ENCODE results near the gene CACNA2D1. TPM values are rescaled to one million over a fixed set of nuclear protein-coding genes. Genes with fewer than 3 reads are reported as not detected.

Gene CACNA2D1
- total RNA-seq, 2 donors from 2014 or later: not detected

DNA sequence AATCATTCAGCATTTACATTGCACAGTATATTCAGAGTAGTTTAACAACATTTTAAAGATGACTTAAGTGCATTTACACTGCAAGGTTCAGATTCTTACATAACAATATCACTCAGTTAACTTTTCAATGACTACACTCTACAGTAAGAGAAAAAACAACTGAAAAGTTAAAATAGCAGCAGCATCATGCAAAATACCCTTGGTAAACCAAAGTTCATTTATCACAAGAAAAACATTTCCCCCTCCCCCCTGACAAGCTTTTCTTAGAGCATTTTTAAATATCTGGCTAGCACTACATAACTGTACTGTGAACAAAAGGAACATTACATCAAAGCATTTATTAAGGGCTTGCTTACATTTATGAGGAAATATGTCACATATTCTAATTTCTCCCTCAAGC lies 494.3 kb downstream of the CACNA2D1 start:
- no peaks in the 10 kb centered on the region for H3K36me3 Mint-ChIP-seq (ENCODE audit: low read depth)
- no peaks in the 10 kb centered on the region for H3K27me3 Mint-ChIP-seq
- DNase-seq: no peak
- no peak for ATAC-seq
- H3K4me3 Mint-ChIP-seq: no peak overlapping the region
- H3K9me3 ChIP-seq (ENCODE audit: control insufficient read depth, low read length, poor library complexity, severe bottlenecking): no peaks in the 10 kb centered on the region
- H3K4me1 Mint-ChIP-seq: no peaks in the 10 kb centered on the region
- no peak overlapping the region for H3K27ac Mint-ChIP-seq

DNA sequence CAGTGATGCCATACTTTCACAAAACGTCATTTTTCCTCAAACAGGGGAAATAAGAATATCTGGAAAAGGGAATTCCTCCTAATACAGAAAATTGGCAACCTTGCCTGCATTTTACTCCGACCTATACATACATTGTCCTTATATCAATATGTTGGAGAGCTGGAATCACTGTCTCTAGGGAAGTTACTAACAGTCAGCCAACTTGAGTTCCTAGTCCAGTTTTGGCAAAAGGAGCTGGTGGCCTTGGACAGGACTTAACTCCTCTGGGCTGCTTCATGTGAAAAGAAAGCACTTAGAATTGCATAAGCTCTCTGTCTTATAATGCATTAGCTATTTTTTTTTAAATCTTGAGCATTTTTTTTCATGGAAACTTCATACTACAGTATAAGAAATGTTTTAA lies 499.5 kb downstream of the CACNA2D1 start:
- H3K27me3 Mint-ChIP-seq: no peaks in the 10 kb centered on the region
- no peaks in the 10 kb centered on the region for H3K4me1 Mint-ChIP-seq

DNA sequence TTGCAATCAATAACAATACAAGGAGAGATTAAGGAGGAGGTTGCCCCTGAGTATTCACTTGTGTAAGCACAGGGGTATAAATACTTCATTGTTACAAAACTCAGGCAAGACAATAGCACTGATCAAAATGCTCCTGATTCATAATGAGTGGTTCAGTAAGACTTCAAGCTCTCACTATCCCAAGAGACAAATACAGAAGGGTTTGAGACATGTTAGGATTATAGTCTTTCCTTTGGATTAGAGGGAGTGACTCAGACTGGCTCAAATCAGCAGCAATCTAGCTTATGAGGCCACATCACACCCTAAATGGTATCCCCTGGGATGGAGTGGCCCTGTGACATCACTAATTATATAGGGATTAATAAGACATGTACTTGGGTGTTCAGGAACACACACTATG lies 506.5 kb downstream of the CACNA2D1 start:
- DNase-seq (no peak), ATAC-seq (no peak)
- H3K27me3 Mint-ChIP-seq: no peaks in the 10 kb centered on the region
- H3K36me3 Mint-ChIP-seq (ENCODE audit: low read depth): no peaks in the 10 kb centered on the region
- H3K4me3 Mint-ChIP-seq: no peak overlapping the region
- H3K27ac Mint-ChIP-seq: no peak overlapping the region
- no peaks in the 10 kb centered on the region for H3K4me1 Mint-ChIP-seq
- H3K9me3 ChIP-seq (ENCODE audit: control insufficient read depth, low read length, poor library complexity, severe bottlenecking): no peaks in the 10 kb centered on the region

More for the DNA sequence above, 499.5 kb downstream of the CACNA2D1 start:
- ATAC-seq: no peak
- H3K9me3 ChIP-seq (ENCODE audit: control insufficient read depth, low read length, poor library complexity, severe bottlenecking): no peaks in the 10 kb centered on the region
- H3K4me3 Mint-ChIP-seq: no peak overlapping the region
- H3K27ac Mint-ChIP-seq: no peak overlapping the region
- DNase-seq: no peak
- H3K36me3 Mint-ChIP-seq (ENCODE audit: low read depth): no peaks in the 10 kb centered on the region

DNA sequence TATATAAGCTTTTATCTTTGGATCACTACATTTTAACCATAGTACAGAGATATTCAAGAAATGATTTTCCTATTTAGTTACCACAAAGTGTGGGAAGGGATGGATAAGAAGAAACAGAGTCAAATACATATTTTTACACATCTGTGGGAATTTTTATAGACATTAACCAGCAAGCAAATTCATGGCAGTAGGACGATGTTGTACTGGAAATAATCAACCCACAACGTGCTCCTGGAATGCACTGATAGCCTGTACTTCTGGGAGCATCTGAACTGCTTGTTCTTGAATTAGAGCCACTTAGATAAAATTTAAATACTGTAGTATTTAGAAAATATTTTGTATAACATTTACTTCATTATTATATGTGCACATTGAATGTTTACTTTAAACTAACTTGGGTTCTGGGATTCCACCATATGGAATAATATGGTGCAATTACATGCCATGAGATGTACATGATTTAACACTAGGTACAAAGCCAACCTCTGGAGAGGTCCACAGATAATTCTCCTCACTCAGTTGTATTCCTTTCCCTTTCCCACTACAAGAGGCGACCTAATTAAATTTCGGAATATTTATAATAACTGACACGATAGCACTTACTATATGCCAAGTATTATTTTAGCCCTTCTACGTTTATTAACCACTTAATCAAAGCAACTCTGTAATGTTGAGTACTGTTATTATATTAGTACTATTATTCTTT lies 508.8 kb downstream of the CACNA2D1 start:
- no peak overlapping the region for H3K27ac Mint-ChIP-seq
- no peak for ATAC-seq
- no peaks in the 10 kb centered on the region for H3K27me3 Mint-ChIP-seq

DNA sequence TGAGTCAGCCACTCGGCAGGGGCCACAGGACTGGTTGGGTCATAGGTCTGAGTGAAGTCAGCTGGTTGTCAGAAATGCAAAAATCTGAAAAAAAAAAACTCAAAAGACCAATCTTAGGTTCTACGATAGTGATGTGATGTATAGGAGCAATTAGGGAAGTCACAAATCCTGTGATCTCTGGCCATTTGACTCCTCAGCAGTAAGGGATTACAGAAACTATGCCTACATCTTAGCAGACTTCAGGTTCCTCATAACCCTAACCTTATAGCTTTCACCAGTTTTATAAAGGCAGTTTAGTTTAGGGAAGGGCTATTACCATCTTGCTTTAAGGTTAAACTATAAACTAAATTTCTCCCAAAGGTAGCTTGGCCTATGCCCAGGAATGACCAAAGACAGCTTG lies 510.6 kb downstream of the CACNA2D1 start:
- no peak for ATAC-seq
- H3K9me3 ChIP-seq (ENCODE audit: control insufficient read depth, low read length, poor library complexity, severe bottlenecking): no peaks in the 10 kb centered on the region
- Mint-ChIP-seq H3K36me3 (ENCODE audit: low read depth) (no peaks in the 10 kb centered on the region), H3K27me3 (no peaks in the 10 kb centered on the region), H3K27ac (no peak overlapping the region), H3K4me1 (no peaks in the 10 kb centered on the region), H3K4me3 (no peak overlapping the region)
- no peak for DNase-seq

More for the DNA sequence above, 508.8 kb downstream of the CACNA2D1 start:
- H3K4me1 Mint-ChIP-seq: no peaks in the 10 kb centered on the region
- no peaks in the 10 kb centered on the region for H3K36me3 Mint-ChIP-seq (ENCODE audit: low read depth)
- no peaks in the 10 kb centered on the region for H3K9me3 ChIP-seq (ENCODE audit: control insufficient read depth, low read length, poor library complexity, severe bottlenecking)
- H3K4me3 Mint-ChIP-seq: no peak overlapping the region
- no peak for DNase-seq

DNA sequence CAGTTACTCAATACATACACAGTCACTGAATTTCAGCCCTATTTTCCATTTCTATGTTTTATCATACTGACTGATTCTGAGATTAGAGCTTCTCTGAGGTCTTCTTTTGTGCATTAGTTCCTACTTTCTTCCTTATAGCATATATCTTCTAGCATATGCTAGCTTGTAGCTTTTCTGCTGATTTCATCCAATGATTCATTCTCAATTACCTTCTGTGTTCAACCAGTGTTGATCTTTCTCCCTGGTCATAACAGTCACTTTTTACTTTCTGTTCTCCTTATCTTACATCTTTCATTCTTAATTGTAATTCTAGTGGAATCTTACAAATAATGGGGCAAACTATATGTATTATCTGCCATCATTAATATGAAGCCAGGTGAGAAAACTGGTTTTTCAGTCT lies 514.2 kb downstream of the CACNA2D1 start:
- Mint-ChIP-seq H3K27me3 (no peaks in the 10 kb centered on the region), H3K27ac (no peak overlapping the region), H3K4me3 (no peak overlapping the region), H3K36me3 (ENCODE audit: low read depth) (no peaks in the 10 kb centered on the region), H3K4me1 (no peaks in the 10 kb centered on the region)
- ATAC-seq (no peak), DNase-seq (no peak)
- H3K9me3 ChIP-seq (ENCODE audit: control insufficient read depth, low read length, poor library complexity, severe bottlenecking): peaks cover 3% of the 10 kb centered on the region

DNA sequence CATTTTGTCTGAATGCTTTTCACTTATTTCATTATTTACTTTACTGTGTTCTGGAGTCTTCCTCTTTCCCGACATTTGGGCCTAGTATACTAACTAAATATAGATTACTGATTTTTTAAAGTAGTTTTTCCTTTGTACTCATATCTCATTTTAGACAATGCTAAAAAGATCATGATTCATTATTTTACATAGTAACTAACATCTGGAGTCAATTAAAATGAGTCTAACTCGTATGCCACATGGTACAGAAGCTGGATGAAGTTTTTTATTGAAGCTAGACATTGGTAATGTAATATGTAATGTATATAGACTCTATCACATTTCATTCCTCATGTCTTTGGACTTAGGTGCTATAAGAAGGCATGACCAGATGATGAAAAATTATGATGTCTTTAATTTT lies 517.4 kb downstream of the CACNA2D1 start:
- no peaks in the 10 kb centered on the region for H3K36me3 Mint-ChIP-seq (ENCODE audit: low read depth)

DNA sequence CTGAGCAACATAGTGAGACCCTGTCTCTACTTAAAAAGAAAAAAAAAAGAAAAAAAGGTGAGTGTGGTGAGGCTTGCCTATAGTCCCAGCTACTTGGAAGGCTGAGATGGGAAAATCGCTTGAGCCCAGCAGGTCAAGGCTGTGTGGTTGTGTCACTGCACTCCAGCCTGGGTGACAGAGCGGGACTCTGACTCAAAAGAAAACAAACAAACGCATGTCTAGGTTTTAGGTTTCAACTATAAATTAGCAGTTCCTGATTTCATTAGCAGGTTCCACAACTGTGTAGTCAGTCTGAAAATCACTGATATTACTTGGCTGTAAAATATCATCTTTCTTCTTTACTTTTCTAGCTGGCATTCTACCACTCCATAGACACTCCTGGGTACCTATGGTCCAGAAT lies 518.0 kb downstream of the CACNA2D1 start:
- DNase-seq (no peak), ATAC-seq (no peak)
- Mint-ChIP-seq H3K27ac (no peak overlapping the region), H3K4me3 (no peak overlapping the region), H3K27me3 (no peaks in the 10 kb centered on the region), H3K4me1 (no peaks in the 10 kb centered on the region), H3K36me3 (ENCODE audit: low read depth) (no peaks in the 10 kb centered on the region)
- H3K9me3 ChIP-seq (ENCODE audit: control insufficient read depth, low read length, poor library complexity, severe bottlenecking): peaks cover 3% of the 10 kb centered on the region

More for the DNA sequence above, 517.4 kb downstream of the CACNA2D1 start:
- no peak for ATAC-seq
- Mint-ChIP-seq H3K4me3 (no peak overlapping the region), H3K27me3 (no peaks in the 10 kb centered on the region), H3K4me1 (no peaks in the 10 kb centered on the region), H3K27ac (no peak overlapping the region)
- peaks cover 3% of the 10 kb centered on the region for H3K9me3 ChIP-seq (ENCODE audit: control insufficient read depth, low read length, poor library complexity, severe bottlenecking)
- DNase-seq: no peak

DNA sequence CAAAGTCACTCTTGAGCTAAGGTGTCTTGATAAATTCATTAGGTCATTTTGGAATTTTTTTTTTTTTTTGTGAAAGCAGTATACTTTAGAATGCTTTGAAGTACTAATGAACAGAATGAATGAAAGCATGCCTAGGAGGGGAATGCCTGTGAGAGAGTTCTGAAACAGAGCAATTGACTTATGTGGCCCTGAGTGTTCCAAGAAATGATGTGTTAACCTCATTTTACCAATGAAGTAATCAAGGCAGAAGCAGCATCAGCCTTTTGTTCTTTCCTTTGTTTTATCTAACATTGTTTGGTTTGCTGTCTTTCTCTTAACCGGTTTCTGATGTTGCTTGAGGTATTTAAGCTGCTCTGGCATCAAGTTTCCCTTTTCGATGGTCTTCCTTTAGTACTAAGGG lies 519.1 kb downstream of the CACNA2D1 start:
- Mint-ChIP-seq H3K4me3 (no peak overlapping the region), H3K27me3 (no peaks in the 10 kb centered on the region), H3K36me3 (ENCODE audit: low read depth) (no peaks in the 10 kb centered on the region), H3K27ac (no peak overlapping the region), H3K4me1 (no peaks in the 10 kb centered on the region)
- DNase-seq: no peak
- no peak for ATAC-seq
- peaks cover 3% of the 10 kb centered on the region for H3K9me3 ChIP-seq (ENCODE audit: control insufficient read depth, low read length, poor library complexity, severe bottlenecking)

DNA sequence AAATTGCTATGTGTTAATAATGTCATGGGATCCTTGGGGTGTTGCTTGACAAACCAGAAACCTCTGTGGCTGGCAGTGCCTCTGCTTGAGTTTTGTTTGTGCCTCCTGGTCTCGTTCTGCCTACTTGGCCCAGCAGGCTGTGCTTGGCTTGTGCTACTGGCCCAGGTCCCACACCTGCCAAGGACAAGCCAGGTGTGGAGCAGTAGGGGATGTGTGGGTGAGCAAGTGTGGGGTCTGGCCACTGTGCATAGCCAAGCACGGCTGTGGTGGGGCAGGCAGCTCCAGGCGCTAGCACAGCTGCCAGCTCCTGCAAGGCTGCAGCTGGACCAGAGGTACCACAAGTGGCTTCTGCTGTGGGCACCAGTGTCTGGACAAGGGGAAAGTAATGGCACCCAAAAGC lies 524.1 kb downstream of the CACNA2D1 start:
- H3K4me3 Mint-ChIP-seq: no peak overlapping the region
- H3K36me3 Mint-ChIP-seq (ENCODE audit: low read depth): no peaks in the 10 kb centered on the region
- ATAC-seq (no peak), DNase-seq (no peak)
- H3K27me3 Mint-ChIP-seq: no peaks in the 10 kb centered on the region
- no peaks in the 10 kb centered on the region for H3K9me3 ChIP-seq (ENCODE audit: control insufficient read depth, low read length, poor library complexity, severe bottlenecking)
- no peak overlapping the region for H3K27ac Mint-ChIP-seq
- no peaks in the 10 kb centered on the region for H3K4me1 Mint-ChIP-seq

DNA sequence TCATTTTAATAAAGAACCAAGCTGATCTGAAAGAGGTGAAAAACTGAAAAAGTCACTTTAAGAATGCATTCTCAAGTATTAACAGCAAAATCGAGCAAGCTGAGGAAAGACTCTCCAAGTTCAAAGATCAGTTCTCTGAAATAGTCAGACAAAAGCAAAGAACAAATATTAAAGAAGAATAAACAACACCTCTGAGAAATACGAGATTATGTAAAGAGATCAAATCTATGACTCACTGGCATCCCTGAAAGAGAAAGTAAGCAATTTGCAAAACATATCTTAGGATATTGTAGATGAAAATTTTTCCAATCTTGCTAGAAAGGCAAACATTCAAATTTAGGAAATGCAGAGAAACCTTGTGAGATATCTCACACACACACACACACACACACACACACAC lies 535.4 kb downstream of the CACNA2D1 start:
- no peaks in the 10 kb centered on the region for H3K9me3 ChIP-seq (ENCODE audit: control insufficient read depth, low read length, poor library complexity, severe bottlenecking)
- Mint-ChIP-seq H3K36me3 (ENCODE audit: low read depth) (no peaks in the 10 kb centered on the region), H3K4me3 (no peak overlapping the region), H3K27ac (no peak overlapping the region), H3K4me1 (no peaks in the 10 kb centered on the region), H3K27me3 (no peaks in the 10 kb centered on the region)
- ATAC-seq (no peak), DNase-seq (no peak)

DNA sequence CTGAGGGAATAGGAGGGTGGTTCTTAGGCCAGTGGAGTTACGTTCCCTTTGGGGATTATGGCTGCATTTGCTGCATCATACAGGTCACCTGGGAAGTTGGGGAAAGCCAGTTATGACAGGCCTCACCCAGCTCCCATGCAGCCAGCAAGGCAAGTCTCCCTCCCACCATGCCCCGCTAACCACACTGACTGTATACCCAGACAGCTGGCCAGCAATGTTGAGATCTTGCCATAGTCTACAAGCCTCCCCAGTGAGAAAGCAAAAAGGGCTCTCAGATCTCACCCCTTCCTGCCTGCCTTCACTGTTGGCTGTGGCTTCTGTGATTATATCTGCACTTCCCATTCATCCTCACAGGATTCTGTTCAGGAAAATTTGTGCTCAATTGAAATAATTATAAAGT lies 540.5 kb downstream of the CACNA2D1 start:
- Mint-ChIP-seq H3K36me3 (ENCODE audit: low read depth) (no peaks in the 10 kb centered on the region), H3K27me3 (no peaks in the 10 kb centered on the region), H3K4me1 (no peaks in the 10 kb centered on the region), H3K27ac (no peak overlapping the region), H3K4me3 (no peak overlapping the region)
- H3K9me3 ChIP-seq (ENCODE audit: control insufficient read depth, low read length, poor library complexity, severe bottlenecking): no peaks in the 10 kb centered on the region
- ATAC-seq (no peak), DNase-seq (no peak)

DNA sequence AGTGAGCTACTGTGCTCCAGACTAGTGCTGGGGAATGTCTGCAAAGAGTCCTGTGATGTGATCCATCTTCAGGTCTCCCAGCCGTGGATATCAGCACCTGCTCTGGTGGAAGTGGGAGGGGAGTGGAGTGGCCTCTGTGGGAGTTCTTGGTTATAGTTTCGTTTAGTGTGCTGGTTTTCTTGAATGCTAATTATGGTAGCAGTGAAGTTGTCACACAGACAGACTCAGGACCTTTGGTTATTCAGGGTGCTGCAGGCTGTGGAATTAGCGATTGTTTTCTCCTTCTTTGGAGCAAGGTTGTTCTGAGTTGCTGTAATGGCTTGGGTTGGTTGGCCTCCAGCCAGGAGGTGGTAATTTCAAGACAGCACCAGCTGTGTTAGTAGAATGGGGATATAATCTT lies 541.0 kb downstream of the CACNA2D1 start:
- Mint-ChIP-seq H3K27me3 (no peaks in the 10 kb centered on the region), H3K36me3 (ENCODE audit: low read depth) (no peaks in the 10 kb centered on the region), H3K4me3 (no peak overlapping the region), H3K27ac (no peak overlapping the region), H3K4me1 (no peaks in the 10 kb centered on the region)
- ATAC-seq: no peak
- H3K9me3 ChIP-seq (ENCODE audit: control insufficient read depth, low read length, poor library complexity, severe bottlenecking): no peaks in the 10 kb centered on the region
- DNase-seq: no peak
